Activated B cell treated with CpG ODN at 0.5 μM for 24 hours (primary cell): ENCODE results near the gene ADCY10. TPM values are rescaled to one million over a fixed set of nuclear protein-coding genes. Genes with fewer than 3 reads are reported as not detected.

Source experiments
- ATAC-seq: fragments of 200-7000 bp; cut with Tn5 transposase; one replicate; pipeline ENCODE4 v1.10.0; 2021; ENCODE audit warnings: low read depth, mild to moderate bottlenecking, moderate library complexity
- CTCF ChIA-PET: fragments of 350-600 bp; sonication (Branson Sonifier 250); formaldehyde crosslinking; loops from one replicate; lab custom pipeline; 2021; ENCODE audit warnings: antibody characterized with exemption; lab: Charles Lee
- POLR2A ChIA-PET: fragments of 350-600 bp; sonication (Branson Sonifier 250); formaldehyde crosslinking; loops from one replicate; lab custom pipeline; 2021; ENCODE audit warnings: antibody characterized with exemption; lab: Charles Lee
- DNase-seq: peaks from one replicate; pipeline ENCODE4 v3.0.0; 2022
- H3K27ac Mint-ChIP-seq: one replicate; pipeline ENCODE4 v1.8.0; 2020; ENCODE audit warnings: mixed read lengths
- H3K27me3 Mint-ChIP-seq: one replicate; pipeline ENCODE4 v1.8.0; 2021; ENCODE audit warnings: mixed read lengths
- H3K36me3 Mint-ChIP-seq: one replicate; pipeline ENCODE4 v1.8.0; 2021; ENCODE audit warnings: low read depth, mixed read lengths
- H3K4me1 Mint-ChIP-seq: one replicate; pipeline ENCODE4 v1.8.0; 2021; ENCODE audit warnings: mixed read lengths
- H3K4me3 Mint-ChIP-seq: one replicate; pipeline ENCODE4 v1.8.0; 2020; ENCODE audit warnings: mild to moderate bottlenecking, mixed read lengths
- H3K9me3 Mint-ChIP-seq: one replicate; pipeline ENCODE4 v1.8.0; 2020; ENCODE audit warnings: mixed read lengths
- CTCF ChIP-seq: fragments of 200-600 bp; IDR thresholded peaks from one replicate; pipeline ENCODE4 v1.8.0; 2022; ENCODE audit warnings: antibody characterized with exemption, mild to moderate bottlenecking
- intact Hi-C: fragments of 100-400 bp; cut with micrococcal nuclease; formaldehyde crosslinking; loops from one replicate; pipeline ENCODE4 v1.15.1; 2024
- total RNA-seq: library from RNA; stranded (reverse); gene quantifications from 2 replicates; pipeline ENCODE4 v1.2.3, GENCODE V29; 2022

ADCY10 gene
- total RNA-seq, 1 donor from 2014 or later, result 0.20 TPM

DNA sequence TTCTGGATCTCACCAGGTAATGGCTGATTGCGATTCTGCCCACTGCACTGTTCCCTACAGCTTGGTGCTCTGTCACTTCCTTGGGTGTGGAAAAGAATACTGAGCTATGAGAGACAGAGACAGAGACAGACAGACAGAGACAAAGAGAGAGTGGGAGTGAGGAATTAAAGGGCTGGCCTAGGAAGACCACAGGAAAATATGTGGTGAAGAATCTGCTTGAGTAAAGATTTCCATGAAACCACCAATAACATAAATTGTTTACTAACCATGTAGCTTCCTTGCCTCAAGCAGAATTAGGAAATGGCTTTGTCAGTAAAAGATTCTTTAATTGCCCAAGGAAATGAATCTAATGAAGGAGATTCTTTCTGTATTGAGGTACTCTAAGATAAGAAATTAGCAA, 137.8 kb downstream of the ADCY10 start:
- DNase-seq, result no peak
- H3K4me3 Mint-ChIP-seq, result no peak overlapping the region
- H3K27me3 Mint-ChIP-seq, result no peaks in the 10 kb centered on the region
- H3K36me3 Mint-ChIP-seq, result peaks cover 54% of the 10 kb centered on the region
- POLR2A ChIA-PET, result no interaction called here
- TF ChIP-seq CTCF, result no peak
- intact Hi-C loops, result no loop called here
- no peaks in the 10 kb centered on the region for H3K4me1 Mint-ChIP-seq
- no peak overlapping the region for H3K27ac Mint-ChIP-seq
- CTCF ChIA-PET, result interaction anchor here (0.6 kb wide), 1 partner anchor 20 kb away, joined by 4 read pairs; no protein-coding TSS in a partner anchor
- H3K9me3 Mint-ChIP-seq, result peaks cover 4% of the 10 kb centered on the region
- no peak for ATAC-seq

- CTCF ChIA-PET, result no interaction called here
- DNase-seq (no peak), ATAC-seq (no peak)
- no peak for TF ChIP-seq CTCF
- H3K36me3 Mint-ChIP-seq, result peaks cover 57% of the 10 kb centered on the region
- H3K4me1 Mint-ChIP-seq, result no peaks in the 10 kb centered on the region
- no peak overlapping the region for H3K4me3 Mint-ChIP-seq
- no peak overlapping the region for H3K27ac Mint-ChIP-seq
- POLR2A ChIA-PET, result no interaction called here
- intact Hi-C loops, result no loop called here
- no peaks in the 10 kb centered on the region for H3K27me3 Mint-ChIP-seq
- no peaks in the 10 kb centered on the region for H3K9me3 Mint-ChIP-seq
Measured at GRCh38 chr1:167775178-167775577, 138.8 kb downstream of the ADCY10 start.

- no peak for TF ChIP-seq CTCF
- Mint-ChIP-seq H3K9me3 (no peaks in the 10 kb centered on the region), H3K4me1 (no peaks in the 10 kb centered on the region), H3K36me3 (peaks cover 56% of the 10 kb centered on the region), H3K27ac (no peak overlapping the region), H3K4me3 (no peak overlapping the region), H3K27me3 (no peaks in the 10 kb centered on the region)
- no peak for ATAC-seq
- CTCF ChIA-PET, result no interaction called here
- POLR2A ChIA-PET, result no interaction called here
- intact Hi-C loops, result no loop called here
- no peak for DNase-seq
Measured at GRCh38 chr1:167774710-167775109, 139.2 kb downstream of the ADCY10 start.

- CTCF ChIA-PET, result no interaction called here
- ATAC-seq, result no peak
Measured at GRCh38 chr1:167773516-167773915, 140.4 kb downstream of the ADCY10 start.

DNA sequence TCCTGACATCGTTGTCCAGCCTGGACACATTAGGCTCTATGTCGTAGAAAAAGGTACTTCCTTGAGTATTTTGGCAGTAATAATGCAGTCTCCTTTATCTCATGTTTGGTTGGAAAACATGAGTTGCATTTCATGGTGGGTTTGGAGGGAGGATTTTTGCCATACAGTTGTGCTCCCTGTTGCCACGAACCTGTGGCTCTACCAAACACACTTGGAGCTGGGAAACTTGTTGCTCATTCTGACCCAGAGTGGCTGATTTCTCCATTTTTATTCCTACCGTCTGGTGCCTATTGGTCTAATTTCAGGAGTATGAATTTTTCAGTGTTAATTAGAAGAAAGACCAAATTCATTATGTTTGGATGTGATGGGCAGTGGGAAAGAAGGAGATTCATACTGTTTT, 141.5 kb downstream of the ADCY10 start:
- no peak for TF ChIP-seq CTCF
- H3K4me1 Mint-ChIP-seq, result no peaks in the 10 kb centered on the region
- no peaks in the 10 kb centered on the region for H3K27me3 Mint-ChIP-seq
- H3K9me3 Mint-ChIP-seq, result no peaks in the 10 kb centered on the region
- H3K27ac Mint-ChIP-seq, result no peak overlapping the region
- ATAC-seq (no peak), DNase-seq (no peak)
- peaks cover 73% of the 10 kb centered on the region for H3K36me3 Mint-ChIP-seq
- ChIA-PET CTCF (no interaction called here), POLR2A (no interaction called here)
- intact Hi-C loops, result loop anchor here (2.0 kb wide), 1 partner anchor 16 kb away; no protein-coding TSS in a partner anchor
- H3K4me3 Mint-ChIP-seq, result no peak overlapping the region

More at GRCh38 chr1:167773516-167773915, 140.4 kb downstream of the ADCY10 start:
- DNase-seq, result no peak
- intact Hi-C loops, result loop anchor here (2.0 kb wide), 1 partner anchor 17 kb away; no protein-coding TSS in a partner anchor
- Mint-ChIP-seq H3K36me3 (peaks cover 65% of the 10 kb centered on the region), H3K4me1 (no peaks in the 10 kb centered on the region), H3K4me3 (no peak overlapping the region), H3K27me3 (no peaks in the 10 kb centered on the region), H3K9me3 (no peaks in the 10 kb centered on the region), H3K27ac (no peak overlapping the region)
- no peak for TF ChIP-seq CTCF
- POLR2A ChIA-PET, result interaction anchor here (0.6 kb wide), 1 partner anchor 840 kb away, joined by 3 read pairs; no protein-coding TSS in a partner anchor
